ENCODE measurements around the gene TIMP4.

Gene TIMP4

DNA sequence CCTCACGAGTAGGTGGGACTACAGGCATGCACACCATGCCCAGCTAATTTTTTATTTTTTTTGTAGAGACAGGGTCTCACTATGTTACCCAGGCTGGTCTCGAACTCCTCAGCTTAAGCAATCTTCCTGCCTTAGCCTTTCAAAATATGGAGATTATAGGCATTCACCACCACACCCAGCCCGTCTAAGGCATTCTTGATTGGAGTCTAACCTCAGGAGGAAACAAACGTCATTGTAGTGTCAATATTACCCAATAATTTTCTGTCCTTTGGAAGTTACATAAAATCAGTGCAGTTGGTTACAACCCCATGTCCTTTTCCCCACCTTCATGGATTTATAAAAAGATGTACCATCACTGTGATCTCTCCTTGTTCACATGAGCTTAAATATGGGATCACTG is 41.8 kb downstream of the TIMP4 start:
- TF ChIP-seq, protein P1, sequence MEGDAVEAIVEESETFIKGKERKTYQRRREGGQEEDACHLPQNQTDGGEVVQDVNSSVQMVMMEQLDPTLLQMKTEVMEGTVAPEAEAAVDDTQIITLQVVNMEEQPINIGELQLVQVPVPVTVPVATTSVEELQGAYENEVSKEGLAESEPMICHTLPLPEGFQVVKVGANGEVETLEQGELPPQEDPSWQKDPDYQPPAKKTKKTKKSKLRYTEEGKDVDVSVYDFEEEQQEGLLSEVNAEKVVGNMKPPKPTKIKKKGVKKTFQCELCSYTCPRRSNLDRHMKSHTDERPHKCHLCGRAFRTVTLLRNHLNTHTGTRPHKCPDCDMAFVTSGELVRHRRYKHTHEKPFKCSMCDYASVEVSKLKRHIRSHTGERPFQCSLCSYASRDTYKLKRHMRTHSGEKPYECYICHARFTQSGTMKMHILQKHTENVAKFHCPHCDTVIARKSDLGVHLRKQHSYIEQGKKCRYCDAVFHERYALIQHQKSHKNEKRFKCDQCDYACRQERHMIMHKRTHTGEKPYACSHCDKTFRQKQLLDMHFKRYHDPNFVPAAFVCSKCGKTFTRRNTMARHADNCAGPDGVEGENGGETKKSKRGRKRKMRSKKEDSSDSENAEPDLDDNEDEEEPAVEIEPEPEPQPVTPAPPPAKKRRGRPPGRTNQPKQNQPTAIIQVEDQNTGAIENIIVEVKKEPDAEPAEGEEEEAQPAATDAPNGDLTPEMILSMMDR (IDR thresholded peaks at IDR 0.05; ENCODE audit: control insufficient read depth, extremely low read depth, insufficient read depth): no peak
- no peak overlapping the region for H3K4me3 ChIP-seq (ENCODE audit: low read depth, low read length)
- DNase-seq (ENCODE audit: low read depth): no peak

DNA sequence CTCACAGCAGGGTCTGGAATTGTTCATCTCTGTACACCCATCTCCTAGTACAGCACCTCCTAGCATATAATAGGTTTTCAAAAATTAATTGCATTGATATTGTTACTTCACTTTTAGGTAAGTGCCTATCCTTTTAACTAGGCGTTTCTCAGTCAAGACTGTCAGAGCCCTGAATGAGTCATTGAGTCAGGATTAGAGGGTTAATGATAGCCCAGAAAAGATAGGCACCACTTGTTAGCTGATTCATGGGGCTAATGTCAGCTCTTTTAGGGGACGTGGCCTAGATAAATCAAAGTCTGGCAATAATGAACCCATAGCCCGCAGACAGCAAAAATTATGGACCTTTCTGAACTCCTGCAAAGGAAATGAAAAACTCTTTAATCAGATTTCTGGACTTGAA is 42.9 kb downstream of the TIMP4 start:
- TF ChIP-seq, protein P1 (IDR thresholded peaks at IDR 0.05; ENCODE audit: control insufficient read depth, extremely low read depth, insufficient read depth): no peak
- DNase-seq (ENCODE audit: low read depth): no peak
- H3K4me3 ChIP-seq (ENCODE audit: low read depth, low read length): no peak overlapping the region

DNA sequence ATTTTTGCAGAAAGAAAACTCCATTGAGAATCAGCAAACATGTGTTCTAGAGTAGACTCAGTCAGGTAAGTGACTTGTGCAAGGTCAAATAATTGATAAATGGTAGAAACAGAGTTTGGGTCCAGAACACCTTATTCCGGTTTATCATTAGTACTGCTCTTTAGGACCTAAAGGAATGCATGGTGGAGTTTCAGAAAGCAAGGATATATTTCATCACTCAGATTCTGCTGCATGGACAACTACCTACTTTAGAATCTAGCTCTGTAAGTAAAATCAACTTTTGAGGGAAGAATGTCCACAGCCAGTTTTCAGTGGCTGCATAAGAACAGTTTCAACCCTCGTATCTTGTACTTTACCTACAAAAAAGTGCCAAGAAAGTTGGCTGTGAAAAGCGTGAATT is 43.6 kb downstream of the TIMP4 start:
- no peak for DNase-seq (ENCODE audit: low read depth)
- TF ChIP-seq, protein P1 (IDR thresholded peaks at IDR 0.05; ENCODE audit: control insufficient read depth, extremely low read depth, insufficient read depth): no peak
- no peak overlapping the region for H3K4me3 ChIP-seq (ENCODE audit: low read depth, low read length)

DNA sequence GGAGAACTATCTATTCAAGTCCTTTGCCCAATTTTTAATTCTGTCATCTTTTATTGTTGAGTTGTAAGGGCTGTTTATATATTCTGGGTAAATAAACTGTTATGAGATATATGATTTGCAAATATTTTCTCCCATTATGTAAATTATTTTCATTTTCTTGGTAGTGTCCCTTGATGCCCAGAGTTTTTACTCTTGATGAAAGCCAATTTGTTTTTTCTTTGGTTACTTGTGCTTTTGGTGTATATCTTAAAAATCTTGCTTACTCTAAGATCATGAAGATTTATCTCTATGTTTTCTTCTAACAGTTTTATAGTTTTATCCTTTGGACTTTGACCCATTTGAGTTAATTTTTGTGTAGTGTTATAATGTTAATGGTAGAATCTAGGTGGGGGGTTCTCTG is 44.5 kb downstream of the TIMP4 start:
- no peak overlapping the region for H3K4me3 ChIP-seq (ENCODE audit: low read depth, low read length)
- TF ChIP-seq, protein P1 (IDR thresholded peaks at IDR 0.05; ENCODE audit: control insufficient read depth, extremely low read depth, insufficient read depth): no peak
- no peak for DNase-seq (ENCODE audit: low read depth)

DNA sequence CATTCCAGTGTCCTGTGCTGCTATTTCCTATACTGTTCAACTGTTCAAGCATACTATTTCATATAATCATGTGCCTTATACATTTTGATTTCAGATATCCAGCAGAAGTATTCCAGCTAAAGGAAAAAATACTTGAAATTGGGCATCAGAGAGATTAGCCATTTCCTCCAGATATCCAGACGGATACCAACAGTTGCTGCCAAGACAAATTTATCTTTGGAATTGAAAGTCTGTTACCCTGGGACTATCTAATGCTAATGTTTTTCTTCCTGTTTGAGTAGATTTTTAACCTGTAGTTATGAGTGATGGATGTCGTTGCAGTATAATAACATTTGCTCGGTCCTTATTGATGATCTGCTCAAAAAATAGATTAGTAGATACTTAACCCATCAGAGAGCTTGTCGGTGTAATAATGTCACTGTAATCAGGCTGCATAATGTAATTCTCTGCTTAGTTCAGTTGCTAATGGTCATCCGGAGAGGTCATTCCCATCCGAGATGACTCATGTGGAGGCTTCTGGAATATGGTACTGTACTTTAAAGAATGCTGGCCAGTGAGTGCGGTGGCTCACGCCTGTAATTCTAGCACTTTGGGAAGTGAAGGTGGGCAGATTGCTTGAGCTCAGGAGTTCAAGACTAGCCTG is 51.5 kb downstream of the TIMP4 start:
- DNase-seq (ENCODE audit: low read depth): no peak
- TF ChIP-seq, protein P1 (IDR thresholded peaks at IDR 0.05; ENCODE audit: control insufficient read depth, extremely low read depth, insufficient read depth): no peak

More for the DNA sequence above, 51.5 kb downstream of the TIMP4 start:
- no peak overlapping the region for H3K4me3 ChIP-seq (ENCODE audit: low read depth, low read length)

Data from LNCaP clone FGC (cell line).